Prostate gland (tissue), 2 donors: ENCODE data around the gene MTA1. TPM values are rescaled to one million over a fixed set of nuclear protein-coding genes. Genes with fewer than 3 reads are reported as not detected.

ENCODE experiments used
- DNase-seq: peaks from one replicate; pipeline ENCODE4 v3.0.0-alpha.2; 2019; ENCODE audit warnings: low spot score
- H3K27ac ChIP-seq, 2 donors: fragments of 200-600 bp; sonication (generic); 2 replicates each; pipeline ENCODE4 v1.5.1; 2017 to 2019
- H3K27me3 ChIP-seq: fragments of 200-600 bp; sonication (generic); replicated peaks from 2 replicates; pipeline ENCODE4 v1.5.1; 2019; ENCODE audit not compliant: insufficient read depth
- H3K36me3 ChIP-seq, 2 donors: fragments of 200-600 bp; sonication (generic); 1 replicate in 1 of 2; 2 replicates in 1 of 2; pipeline versions ENCODE4 v1.5.1 to v1.8.1; 2017 to 2019
- H3K4me1 ChIP-seq: fragments of 200-600 bp; sonication (generic); replicated peaks from 2 replicates; pipeline ENCODE4 v1.5.1; 2019
- H3K4me3 ChIP-seq, 2 donors: fragments of 200-600 bp; sonication (generic); 2 replicates each; pipeline ENCODE4 v1.5.1; 2017 to 2019
- H3K9me3 ChIP-seq: fragments of 200-600 bp; sonication (generic); 2 replicates; pipeline ENCODE4 v1.5.1; 2017
- POLR2A ChIP-seq: fragments of 450-650 bp; IDR thresholded peaks from one replicate; pipeline ENCODE4 v1.6.1; 2016; ENCODE audit warnings: antibody characterized with exemption, mild to moderate bottlenecking
- POLR2AphosphoS5 ChIP-seq: sonication (generic); formaldehyde crosslinking; IDR thresholded peaks from one replicate; pipeline ENCODE4 v1.6.1; 2017; ENCODE audit warnings: antibody characterized with exemption
- WGBS: methylation state at CpG from one replicate; pipeline ENCODE4 v1.1.5; 2018; 5-methylcytosine and 5-hydroxymethylcytosine counted together
- intact Hi-C: fragments of 100-400 bp; cut with DNase I; formaldehyde crosslinking; loops from one replicate; pipeline ENCODE4 v1.14.2; 2022
- total RNA-seq, 2 donors: library from RNA; depleted of rRNA; stranded (reverse); fragments of >200 nt; gene quantifications; one replicate each; pipeline ENCODE4 v1.1.0, GENCODE V29; 2016
- TF ChIP-seq, protein P1 (sequence below), 4 experiments: fragments of 200-600 bp in 2 of 4; fragments of 450-650 bp in 2 of 4; sonication (generic) in 2 of 4; IDR thresholded peaks; 1 replicate in 3 of 4; 2 replicates in 1 of 4; pipeline ENCODE4 v1.5.1; 2016 to 2019; ENCODE audit warnings: antibody characterized with exemption in 4 of 4, mild to moderate bottlenecking in 2 of 4, moderate library complexity in 2 of 4

MTA1 gene
- total RNA-seq, 2 donors from 2014 or later: 58.9 to 155 TPM

DNA sequence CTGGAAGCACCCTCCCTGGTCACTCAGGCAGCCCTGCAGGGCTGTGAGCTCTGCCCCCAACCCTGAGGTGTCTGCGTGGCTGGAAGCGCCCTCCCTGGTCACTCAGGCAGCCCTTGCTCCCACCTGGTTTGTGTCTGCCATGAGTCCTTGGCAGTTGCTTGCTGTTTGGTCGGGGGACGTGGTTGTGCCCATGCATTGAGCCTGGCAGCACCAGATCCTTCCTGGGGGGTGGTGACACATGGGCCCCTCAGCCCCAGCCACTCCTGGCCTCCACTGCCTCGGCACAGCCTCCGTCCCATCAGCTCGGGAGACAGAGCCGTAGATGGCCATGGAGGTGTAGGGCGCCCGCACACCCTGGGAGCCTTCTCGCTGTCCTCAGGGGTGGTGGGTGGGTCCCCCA lies 19.6 kb downstream of the MTA1 start:
- intact Hi-C loops: no loop called here
- no peaks in the 10 kb centered on the region for H3K36me3 ChIP-seq
- 94% methylated on average over 9 of the region's 11 CpGs for WGBS

DNA sequence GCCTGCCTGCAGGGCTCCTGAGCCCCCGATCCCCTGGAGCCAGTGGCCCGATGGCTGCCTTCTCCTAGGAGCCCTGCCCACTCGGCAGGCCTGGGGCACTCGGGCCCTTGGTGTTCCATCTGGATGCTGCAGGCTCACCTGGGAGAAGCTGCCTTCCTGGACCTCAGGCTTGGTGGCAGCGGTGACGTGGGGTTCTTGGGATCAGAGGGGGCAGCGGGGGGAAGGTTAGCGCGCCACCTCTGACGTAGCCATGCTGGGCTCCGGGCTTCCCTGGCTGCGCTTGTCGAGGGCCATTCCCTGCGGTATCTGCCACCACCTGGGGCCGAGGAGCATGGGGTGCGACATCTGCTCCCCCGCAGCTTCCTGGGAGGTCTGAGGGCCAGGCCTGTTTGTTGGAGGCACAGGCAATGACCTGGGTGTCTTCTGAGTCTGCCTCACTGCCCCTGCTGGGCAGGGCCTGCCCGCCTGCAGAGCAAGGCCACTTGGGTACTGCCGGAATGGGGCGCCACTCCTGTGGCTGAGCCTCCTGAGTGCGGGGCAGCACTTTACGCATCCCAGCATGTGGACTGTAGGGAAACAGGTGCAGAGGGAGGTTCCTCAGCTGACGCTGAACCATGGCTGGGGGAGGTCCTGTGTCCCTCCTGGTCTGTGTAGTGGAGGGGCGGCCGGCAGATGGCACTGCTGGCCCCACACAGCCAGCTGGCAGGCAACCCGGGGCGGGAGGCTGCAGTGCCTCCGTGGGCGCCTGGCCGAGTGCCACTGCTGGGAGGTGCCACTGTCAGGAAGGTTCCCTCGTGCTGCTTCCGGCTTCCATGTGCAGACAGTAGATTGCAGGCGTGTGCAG lies 20.3 kb downstream of the MTA1 start:
- no peaks in the 10 kb centered on the region for H3K27me3 ChIP-seq
- 84% methylated on average over 24 of the region's 33 CpGs for WGBS

More for the DNA sequence above, 19.6 kb downstream of the MTA1 start:
- Histone ChIP-seq H3K4me3 (no peak overlapping the region), H3K27me3 (no peaks in the 10 kb centered on the region), H3K9me3 (no peaks in the 10 kb centered on the region), H3K27ac (no peak overlapping the region), H3K4me1 (no peaks in the 10 kb centered on the region)
- TF ChIP-seq POLR2A: no peak
- TF ChIP-seq, protein P1, sequence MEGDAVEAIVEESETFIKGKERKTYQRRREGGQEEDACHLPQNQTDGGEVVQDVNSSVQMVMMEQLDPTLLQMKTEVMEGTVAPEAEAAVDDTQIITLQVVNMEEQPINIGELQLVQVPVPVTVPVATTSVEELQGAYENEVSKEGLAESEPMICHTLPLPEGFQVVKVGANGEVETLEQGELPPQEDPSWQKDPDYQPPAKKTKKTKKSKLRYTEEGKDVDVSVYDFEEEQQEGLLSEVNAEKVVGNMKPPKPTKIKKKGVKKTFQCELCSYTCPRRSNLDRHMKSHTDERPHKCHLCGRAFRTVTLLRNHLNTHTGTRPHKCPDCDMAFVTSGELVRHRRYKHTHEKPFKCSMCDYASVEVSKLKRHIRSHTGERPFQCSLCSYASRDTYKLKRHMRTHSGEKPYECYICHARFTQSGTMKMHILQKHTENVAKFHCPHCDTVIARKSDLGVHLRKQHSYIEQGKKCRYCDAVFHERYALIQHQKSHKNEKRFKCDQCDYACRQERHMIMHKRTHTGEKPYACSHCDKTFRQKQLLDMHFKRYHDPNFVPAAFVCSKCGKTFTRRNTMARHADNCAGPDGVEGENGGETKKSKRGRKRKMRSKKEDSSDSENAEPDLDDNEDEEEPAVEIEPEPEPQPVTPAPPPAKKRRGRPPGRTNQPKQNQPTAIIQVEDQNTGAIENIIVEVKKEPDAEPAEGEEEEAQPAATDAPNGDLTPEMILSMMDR (IDR thresholded peaks at IDR 0.05): no peak
- TF ChIP-seq POLR2AphosphoS5: no peak
- DNase-seq: no peak

DNA sequence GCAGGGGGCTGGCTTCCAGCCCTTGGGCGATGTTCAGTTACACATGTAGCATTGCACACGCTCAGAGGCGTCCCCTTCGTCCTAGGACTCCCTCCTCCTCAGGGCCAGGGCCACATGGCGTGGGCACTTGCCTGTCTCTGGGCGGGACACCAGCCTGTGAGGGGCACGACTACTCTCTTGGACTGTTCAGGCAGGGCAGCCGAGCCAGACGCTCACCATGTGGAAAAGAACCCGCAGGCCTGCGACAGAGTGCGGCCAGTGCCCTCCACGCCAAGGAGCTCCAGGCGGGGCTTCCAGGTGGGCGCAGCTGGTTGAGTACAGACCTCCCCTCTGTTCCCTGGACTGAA lies 20.9 kb downstream of the MTA1 start:
- Histone ChIP-seq H3K4me3 (no peak overlapping the region), H3K36me3 (no peaks in the 10 kb centered on the region), H3K9me3 (no peaks in the 10 kb centered on the region), H3K27ac (no peak overlapping the region), H3K27me3 (no peaks in the 10 kb centered on the region), H3K4me1 (no peaks in the 10 kb centered on the region)
- no peak for DNase-seq
- WGBS: 95% methylated on average over 15 of the region's 15 CpGs
- TF ChIP-seq POLR2A: no peak
- no peak for TF ChIP-seq POLR2AphosphoS5
- TF ChIP-seq, protein P1 (IDR thresholded peaks at IDR 0.05): no peak
- intact Hi-C loops: no loop called here

More for the DNA sequence above, 20.3 kb downstream of the MTA1 start:
- H3K27ac ChIP-seq: no peak overlapping the region
- intact Hi-C loops: no loop called here
- no peaks in the 10 kb centered on the region for H3K36me3 ChIP-seq
- DNase-seq: no peak
- no peak overlapping the region for H3K4me3 ChIP-seq
- no peaks in the 10 kb centered on the region for H3K9me3 ChIP-seq
- no peaks in the 10 kb centered on the region for H3K4me1 ChIP-seq
- TF ChIP-seq POLR2AphosphoS5 (no peak), POLR2A (no peak)
- TF ChIP-seq, protein P1 (IDR thresholded peaks at IDR 0.05): no peak

DNA sequence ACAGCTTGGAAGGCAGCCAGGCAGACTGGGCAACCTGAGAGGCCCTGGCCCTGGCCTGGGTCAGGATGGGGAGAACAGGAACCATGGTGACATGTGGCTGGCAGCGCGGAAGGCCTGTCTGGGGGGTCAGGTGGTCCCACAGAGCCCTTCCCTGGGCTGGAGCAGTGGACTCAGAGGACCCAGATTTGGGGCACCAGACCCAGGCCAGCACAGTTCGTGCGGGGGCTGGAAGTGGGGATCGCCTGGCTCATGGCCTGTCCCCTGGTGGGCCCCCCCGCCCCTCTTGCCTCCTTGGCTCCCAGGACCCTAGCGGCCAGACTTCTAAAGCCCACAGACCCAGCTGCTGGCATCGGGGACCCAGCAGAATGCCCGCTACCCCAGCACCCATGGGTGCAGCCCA lies 21.4 kb downstream of the MTA1 start:
- intact Hi-C loops: no loop called here
- 90% methylated on average over 9 of the region's 9 CpGs for WGBS
- Histone ChIP-seq H3K27me3 (no peaks in the 10 kb centered on the region), H3K36me3 (no peaks in the 10 kb centered on the region), H3K4me1 (no peaks in the 10 kb centered on the region), H3K27ac (no peak overlapping the region), H3K9me3 (no peaks in the 10 kb centered on the region), H3K4me3 (no peak overlapping the region)
- no peak for DNase-seq
- TF ChIP-seq POLR2A: no peak
- TF ChIP-seq, protein P1 (IDR thresholded peaks at IDR 0.05): no peak
- no peak for TF ChIP-seq POLR2AphosphoS5

DNA sequence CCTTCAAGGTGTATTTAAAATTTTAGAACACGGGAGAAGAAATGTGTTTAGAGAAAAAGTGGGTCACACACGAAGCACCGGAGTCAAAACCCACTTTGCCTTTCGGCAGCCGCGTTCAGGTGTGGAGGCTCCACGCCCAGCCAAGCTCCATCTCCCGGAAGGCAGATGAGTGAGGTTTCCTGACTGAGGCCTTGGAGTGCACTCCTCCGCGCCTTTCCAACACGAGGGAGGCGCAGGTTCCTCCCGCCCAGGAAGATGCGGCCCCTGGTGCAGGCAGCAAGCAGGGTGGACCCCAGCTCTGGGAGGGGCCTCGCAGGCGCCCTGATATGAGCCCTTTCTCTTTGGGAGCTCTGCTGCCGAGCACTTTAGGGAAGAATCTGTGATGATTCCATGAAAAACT lies 22.5 kb downstream of the MTA1 start:
- TF ChIP-seq POLR2A (no peak), POLR2AphosphoS5 (no peak)
- TF ChIP-seq, protein P1 (IDR thresholded peaks at IDR 0.05): no peak
- Histone ChIP-seq H3K27me3 (no peaks in the 10 kb centered on the region), H3K9me3 (no peaks in the 10 kb centered on the region), H3K4me1 (no peaks in the 10 kb centered on the region), H3K36me3 (no peaks in the 10 kb centered on the region), H3K27ac (no peak overlapping the region), H3K4me3 (no peak overlapping the region)
- WGBS: 74% methylated on average over 17 of the region's 17 CpGs
- intact Hi-C loops: no loop called here
- no peak for DNase-seq
